ENCODE measurements around the gene PALLD. TPM values are rescaled to one million over a fixed set of nuclear protein-coding genes. Genes with fewer than 3 reads are reported as not detected.

Gene PALLD
- polyA plus RNA-seq, 1 donor from 2014 or later = 20.5 TPM

DNA sequence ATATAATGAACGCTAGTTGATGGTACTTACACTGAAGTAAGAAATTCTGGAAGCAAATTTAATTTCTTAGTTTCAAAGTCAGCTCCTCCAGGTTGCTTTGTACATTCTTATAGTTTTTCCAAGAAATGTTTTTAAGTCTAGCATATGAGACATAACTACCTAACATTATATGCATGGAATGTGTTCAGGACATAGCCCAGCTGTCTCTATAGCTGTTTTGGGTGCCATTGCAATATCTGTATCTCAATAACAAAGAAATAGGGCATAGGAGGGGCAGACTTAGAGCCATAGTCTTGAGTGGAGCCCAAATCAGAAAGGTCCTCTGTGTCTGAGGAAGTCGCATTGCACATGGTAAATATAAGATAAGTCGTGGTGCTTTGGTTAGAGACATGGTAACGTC is 369.8 kb downstream of the PALLD start:
- H4K20me1 ChIP-seq (ENCODE audit: insufficient read depth) = no peaks in the 10 kb centered on the region
- H3K4me3 ChIP-seq (ENCODE audit: low read length) = no peak overlapping the region
- H3K27ac ChIP-seq (ENCODE audit: low read length) = no peak overlapping the region
- no peaks in the 10 kb centered on the region for H3K36me3 ChIP-seq (ENCODE audit: insufficient read depth, low read length)
- H3K9me3 ChIP-seq (ENCODE audit: low read length) = peaks cover 5% of the 10 kb centered on the region
- TF ChIP-seq EP300 (conservative IDR thresholded peaks at IDR 0.05; ENCODE audit: poor library complexity, severe bottlenecking) = no peak
- no peak for TF ChIP-seq EZH2 (IDR thresholded peaks at IDR 0.05; ENCODE audit: borderline replicate concordance, insufficient read depth, low read length, poor library complexity, severe bottlenecking)
- TF ChIP-seq RAD21 (conservative IDR thresholded peaks at IDR 0.05) = no peak
- no peak for TF ChIP-seq MXI1 (conservative IDR thresholded peaks at IDR 0.05; ENCODE audit: poor library complexity, severe bottlenecking)
- TF ChIP-seq REST (IDR thresholded peaks at IDR 0.05; ENCODE audit: borderline replicate concordance) = no peak
- TF ChIP-seq SMC3 (conservative IDR thresholded peaks at IDR 0.05; ENCODE audit: poor library complexity) = no peak
- no peak for TF ChIP-seq POLR2AphosphoS5 (IDR thresholded peaks at IDR 0.05)
- TF ChIP-seq, protein P1, sequence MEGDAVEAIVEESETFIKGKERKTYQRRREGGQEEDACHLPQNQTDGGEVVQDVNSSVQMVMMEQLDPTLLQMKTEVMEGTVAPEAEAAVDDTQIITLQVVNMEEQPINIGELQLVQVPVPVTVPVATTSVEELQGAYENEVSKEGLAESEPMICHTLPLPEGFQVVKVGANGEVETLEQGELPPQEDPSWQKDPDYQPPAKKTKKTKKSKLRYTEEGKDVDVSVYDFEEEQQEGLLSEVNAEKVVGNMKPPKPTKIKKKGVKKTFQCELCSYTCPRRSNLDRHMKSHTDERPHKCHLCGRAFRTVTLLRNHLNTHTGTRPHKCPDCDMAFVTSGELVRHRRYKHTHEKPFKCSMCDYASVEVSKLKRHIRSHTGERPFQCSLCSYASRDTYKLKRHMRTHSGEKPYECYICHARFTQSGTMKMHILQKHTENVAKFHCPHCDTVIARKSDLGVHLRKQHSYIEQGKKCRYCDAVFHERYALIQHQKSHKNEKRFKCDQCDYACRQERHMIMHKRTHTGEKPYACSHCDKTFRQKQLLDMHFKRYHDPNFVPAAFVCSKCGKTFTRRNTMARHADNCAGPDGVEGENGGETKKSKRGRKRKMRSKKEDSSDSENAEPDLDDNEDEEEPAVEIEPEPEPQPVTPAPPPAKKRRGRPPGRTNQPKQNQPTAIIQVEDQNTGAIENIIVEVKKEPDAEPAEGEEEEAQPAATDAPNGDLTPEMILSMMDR (IDR thresholded peaks at IDR 0.05; ENCODE audit: poor library complexity, severe bottlenecking) = no peak
- TF ChIP-seq TAF1 (IDR thresholded peaks at IDR 0.05; ENCODE audit: low read depth) = no peak
- no peak overlapping the region for H2AFZ ChIP-seq (ENCODE audit: low read depth, low read length)
- H3K4me2 ChIP-seq (ENCODE audit: low read length) = no peak overlapping the region
- H3K79me2 ChIP-seq (replicated peaks; ENCODE audit: insufficient read depth, low read length) = peaks cover 80% of the 10 kb centered on the region
- no peak overlapping the region for H3K9ac ChIP-seq (ENCODE audit: low read length)
- H3F3A ChIP-seq (ENCODE audit: insufficient read depth, low read length, poor library complexity, severe bottlenecking) = no peaks in the 10 kb centered on the region
- no peaks in the 10 kb centered on the region for H3K27me3 ChIP-seq (ENCODE audit: insufficient read depth, low read depth, low read length)
- no peaks in the 10 kb centered on the region for H3K9me2 ChIP-seq (ENCODE audit: insufficient read depth, low read length)

DNA sequence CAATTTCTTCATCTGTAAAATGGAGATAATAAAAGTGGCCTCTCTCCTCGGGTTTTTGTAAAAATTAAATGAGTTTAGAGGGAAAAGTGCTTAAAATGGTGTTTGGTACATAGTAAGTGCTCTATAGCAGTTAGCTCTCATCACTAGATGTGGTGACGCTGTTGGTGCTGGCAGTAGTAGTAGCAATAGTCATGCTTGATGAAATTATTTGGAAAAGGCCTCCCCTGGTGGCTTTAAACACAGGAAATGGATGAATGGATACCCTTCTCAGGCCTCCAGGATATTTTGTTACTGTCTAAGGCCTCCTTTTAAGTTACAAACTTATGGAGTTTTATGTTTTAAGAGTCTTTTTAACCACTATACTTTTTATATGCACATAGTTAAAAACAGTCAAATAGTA is 370.3 kb downstream of the PALLD start:
- no peak overlapping the region for H2AFZ ChIP-seq (ENCODE audit: low read depth, low read length)
- peaks cover 5% of the 10 kb centered on the region for H3K9me3 ChIP-seq (ENCODE audit: low read length)
- H3K27me3 ChIP-seq (ENCODE audit: insufficient read depth, low read depth, low read length) = no peaks in the 10 kb centered on the region
- H3K4me2 ChIP-seq (ENCODE audit: low read length) = no peak overlapping the region
- no peaks in the 10 kb centered on the region for H4K20me1 ChIP-seq (ENCODE audit: insufficient read depth)
- H3K79me2 ChIP-seq (replicated peaks; ENCODE audit: insufficient read depth, low read length) = peaks cover 78% of the 10 kb centered on the region
- no peaks in the 10 kb centered on the region for H3K36me3 ChIP-seq (ENCODE audit: insufficient read depth, low read length)
- H3K27ac ChIP-seq (ENCODE audit: low read length) = no peak overlapping the region
- no peaks in the 10 kb centered on the region for H3F3A ChIP-seq (ENCODE audit: insufficient read depth, low read length, poor library complexity, severe bottlenecking)
- H3K9ac ChIP-seq (ENCODE audit: low read length) = no peak overlapping the region
- H3K4me3 ChIP-seq (ENCODE audit: low read length) = no peak overlapping the region
- TF ChIP-seq RAD21 (conservative IDR thresholded peaks at IDR 0.05) = no peak
- TF ChIP-seq REST (IDR thresholded peaks at IDR 0.05; ENCODE audit: borderline replicate concordance) = no peak
- TF ChIP-seq SMC3 (conservative IDR thresholded peaks at IDR 0.05; ENCODE audit: poor library complexity) = no peak
- no peak for TF ChIP-seq EZH2 (IDR thresholded peaks at IDR 0.05; ENCODE audit: borderline replicate concordance, insufficient read depth, low read length, poor library complexity, severe bottlenecking)
- TF ChIP-seq, protein P1 (IDR thresholded peaks at IDR 0.05; ENCODE audit: poor library complexity, severe bottlenecking) = no peak
- no peak for TF ChIP-seq EP300 (conservative IDR thresholded peaks at IDR 0.05; ENCODE audit: poor library complexity, severe bottlenecking)
- no peak for TF ChIP-seq MXI1 (conservative IDR thresholded peaks at IDR 0.05; ENCODE audit: poor library complexity, severe bottlenecking)
- no peak for TF ChIP-seq TAF1 (IDR thresholded peaks at IDR 0.05; ENCODE audit: low read depth)
- no peak for TF ChIP-seq POLR2AphosphoS5 (IDR thresholded peaks at IDR 0.05)
- no peaks in the 10 kb centered on the region for H3K9me2 ChIP-seq (ENCODE audit: insufficient read depth, low read length)
